Activated CD8-positive, alpha-beta memory T cell treated with anti-CD3 and anti-CD28 coated beads, Interleukin-2, amount 10 ng/mL, durations not matched to agents 7 days and 5 days (primary cell): ENCODE measurements around the gene CCDC80. TPM values are rescaled to one million over a fixed set of nuclear protein-coding genes. Genes with fewer than 3 reads are reported as not detected.
A peak's percentile ranks its signal among the peaks of the same experiment; 100 is the strongest.
"Not testable (repeated sequence)": the region's sequence is repeated elsewhere in the genome, so short reads cannot be mapped to it uniquely, and the experiment has no call there.

Source experiments
- ATAC-seq: fragments of 150-1000 bp; cut with Tn5 transposase; one replicate; pipeline ENCODE4 v1.10.0; 2021; ENCODE audit warnings: moderate library complexity
- CTCF ChIA-PET: fragments of 350-600 bp; sonication (Branson Sonifier 250); formaldehyde crosslinking; loops from one replicate; lab custom pipeline; 2021; ENCODE audit warnings: antibody characterized with exemption; lab: Charles Lee
- DNase-seq: peaks from one replicate; pipeline ENCODE4 v3.0.0-alpha.2; 2020
- H3K27ac Mint-ChIP-seq: one replicate; pipeline ENCODE4 v1.8.0; 2021; ENCODE audit warnings: mild to moderate bottlenecking, mixed read lengths
- H3K27me3 Mint-ChIP-seq: one replicate; pipeline ENCODE4 v1.8.0; 2021; ENCODE audit warnings: mixed read lengths
- H3K36me3 Mint-ChIP-seq: one replicate; pipeline ENCODE4 v1.8.0; 2021; ENCODE audit warnings: mild to moderate bottlenecking, mixed read lengths
- H3K4me1 Mint-ChIP-seq: one replicate; pipeline ENCODE4 v1.8.0; 2021; ENCODE audit warnings: mixed read lengths
- H3K4me3 Mint-ChIP-seq: one replicate; pipeline ENCODE4 v1.8.0; 2021; ENCODE audit warnings: mild to moderate bottlenecking, moderate library complexity, mixed read lengths
- H3K9me3 Mint-ChIP-seq: one replicate; pipeline ENCODE4 v1.8.0; 2022; ENCODE audit warnings: low read depth, mixed read lengths
- total RNA-seq, 2 experiments: library from RNA; stranded (reverse); gene quantifications; one replicate each; pipeline ENCODE4 v1.2.3, GENCODE V29; 2021

The CCDC80 gene
- total RNA-seq, 2 experiments from 2014 or later = 0.35 to 1.5 TPM

- Mint-ChIP-seq H3K27ac (no peak overlapping the region), H3K36me3 (peaks cover 26% of the 10 kb centered on the region), H3K27me3 (no peaks in the 10 kb centered on the region), H3K4me3 (no peak overlapping the region), H3K9me3 (no peaks in the 10 kb centered on the region), H3K4me1 (peaks cover 6% of the 10 kb centered on the region)
- ATAC-seq (no peak), DNase-seq (no peak)
- CTCF ChIA-PET = interaction anchor here (1.0 to 1.8 kb wide), 3 partner anchors 11 to 24 kb away, joined by 3 to 6 read pairs (median 3); no protein-coding TSS in a partner anchor
These were observed 47.7 kb downstream of the CCDC80 start for GRCh38 chr3:112593258-112593657.

- H3K9me3 Mint-ChIP-seq = no peaks in the 10 kb centered on the region
- no peak for ATAC-seq
- H3K27me3 Mint-ChIP-seq = no peaks in the 10 kb centered on the region
- no peak overlapping the region for H3K4me3 Mint-ChIP-seq
- peaks cover 14% of the 10 kb centered on the region for H3K4me1 Mint-ChIP-seq
- CTCF ChIA-PET = interaction anchor here (1.1 to 1.2 kb wide), 2 partner anchors 8 to 120 kb away, joined by 3 read pairs; no protein-coding TSS in a partner anchor
- no peak for DNase-seq
- no peak overlapping the region for H3K27ac Mint-ChIP-seq
- peaks cover 41% of the 10 kb centered on the region for H3K36me3 Mint-ChIP-seq
These were observed 53.6 kb downstream of the CCDC80 start for GRCh38 chr3:112587336-112587735.

- H3K36me3 Mint-ChIP-seq = peaks cover 40% of the 10 kb centered on the region
- CTCF ChIA-PET = no interaction called here
- H3K9me3 Mint-ChIP-seq = no peaks in the 10 kb centered on the region
- no peak overlapping the region for H3K4me3 Mint-ChIP-seq
- no peak overlapping the region for H3K27ac Mint-ChIP-seq
- no peak for ATAC-seq
- H3K4me1 Mint-ChIP-seq = peaks cover 16% of the 10 kb centered on the region
- no peak for DNase-seq
- H3K27me3 Mint-ChIP-seq = no peaks in the 10 kb centered on the region
These were observed 55.2 kb downstream of the CCDC80 start for GRCh38 chr3:112585782-112586181.

GRCh38 chr3:112583105-112583504, 57.8 kb downstream of the CCDC80 start:
- CTCF ChIA-PET = interaction anchor here (0.8 to 2.7 kb wide), 14 partner anchors 10 to 705 kb away, joined by 3 to 32 read pairs (median 8); partner anchors contain the start of genes ATG3 and SLC35A5
- Mint-ChIP-seq H3K9me3 (no peaks in the 10 kb centered on the region), H3K36me3 (peaks cover 27% of the 10 kb centered on the region), H3K27me3 (no peaks in the 10 kb centered on the region), H3K4me3 (no peak overlapping the region), H3K27ac (no peak overlapping the region), H3K4me1 (peaks cover 17% of the 10 kb centered on the region)
- DNase-seq (no peak), ATAC-seq (no peak)

- H3K36me3 Mint-ChIP-seq = peaks cover 22% of the 10 kb centered on the region
- ATAC-seq (peak; percentile 78), DNase-seq (peak; percentile 64)
- H3K27me3 Mint-ChIP-seq = no peaks in the 10 kb centered on the region
- CTCF ChIA-PET = interaction anchor here (0.8 to 2.7 kb wide), 23 partner anchors 9 to 706 kb away, joined by 3 to 32 read pairs (median 6); partner anchors contain the start of genes ATG3, CD200R1, GTPBP8 and SLC35A5
- no peak overlapping the region for H3K4me3 Mint-ChIP-seq
- peaks cover 13% of the 10 kb centered on the region for H3K4me1 Mint-ChIP-seq
- H3K9me3 Mint-ChIP-seq = no peaks in the 10 kb centered on the region
- peak overlapping the region; percentile 22 for H3K27ac Mint-ChIP-seq
These were observed 58.6 kb downstream of the CCDC80 start for GRCh38 chr3:112582244-112582874.

GRCh38 chr3:112579697-112580096, 61.2 kb downstream of the CCDC80 start:
- DNase-seq = no peak
- Mint-ChIP-seq H3K27ac (no peak overlapping the region), H3K4me3 (no peak overlapping the region), H3K36me3 (peaks cover 16% of the 10 kb centered on the region), H3K9me3 (no peaks in the 10 kb centered on the region), H3K27me3 (no peaks in the 10 kb centered on the region), H3K4me1 (peaks cover 12% of the 10 kb centered on the region)
- CTCF ChIA-PET = interaction anchor here (0.6 to 1.1 kb wide), 2 partner anchors 13 to 17 kb away, joined by 3 to 4 read pairs; partner anchors contain the start of gene SLC35A5
- ATAC-seq = no peak

GRCh38 chr3:112579232-112579631, 61.7 kb downstream of the CCDC80 start:
- H3K27me3 Mint-ChIP-seq = no peaks in the 10 kb centered on the region
- CTCF ChIA-PET = interaction anchor here (0.6 to 1.1 kb wide), 2 partner anchors 14 to 17 kb away, joined by 3 to 4 read pairs; partner anchors contain the start of gene SLC35A5
- no peaks in the 10 kb centered on the region for H3K9me3 Mint-ChIP-seq
- no peak overlapping the region for H3K27ac Mint-ChIP-seq
- H3K4me3 Mint-ChIP-seq = no peak overlapping the region
- peaks cover 12% of the 10 kb centered on the region for H3K36me3 Mint-ChIP-seq
- ATAC-seq = no peak
- DNase-seq = no peak
- peaks cover 12% of the 10 kb centered on the region for H3K4me1 Mint-ChIP-seq

GRCh38 chr3:112572701-112573100, 68.2 kb downstream of the CCDC80 start:
- H3K4me1 Mint-ChIP-seq = peaks cover 7% of the 10 kb centered on the region
- DNase-seq (no peak), ATAC-seq (no peak)
- CTCF ChIA-PET = interaction anchor here (2.5 kb wide), 1 partner anchor 10 kb away, joined by 10 read pairs; no protein-coding TSS in a partner anchor
- peaks cover 34% of the 10 kb centered on the region for H3K36me3 Mint-ChIP-seq
- no peak overlapping the region for H3K4me3 Mint-ChIP-seq
- H3K9me3 Mint-ChIP-seq = no peaks in the 10 kb centered on the region
- H3K27me3 Mint-ChIP-seq = no peaks in the 10 kb centered on the region
- H3K27ac Mint-ChIP-seq = no peak overlapping the region

- H3K4me1 Mint-ChIP-seq = peaks cover 7% of the 10 kb centered on the region
- ATAC-seq (peak; percentile 45), DNase-seq (no peak)
- H3K9me3 Mint-ChIP-seq = no peaks in the 10 kb centered on the region
- peaks cover 40% of the 10 kb centered on the region for H3K36me3 Mint-ChIP-seq
- CTCF ChIA-PET = interaction anchor here (1.2 to 2.4 kb wide), 2 partner anchors 13 to 24 kb away, joined by 3 to 12 read pairs; no protein-coding TSS in a partner anchor
- H3K27ac Mint-ChIP-seq = no peak overlapping the region
- H3K4me3 Mint-ChIP-seq = no peak overlapping the region
- no peaks in the 10 kb centered on the region for H3K27me3 Mint-ChIP-seq
These were observed 71.7 kb downstream of the CCDC80 start for GRCh38 chr3:112569265-112569664.

GRCh38 chr3:112568642-112569041, 72.3 kb downstream of the CCDC80 start:
- H3K9me3 Mint-ChIP-seq = no peaks in the 10 kb centered on the region
- ATAC-seq (no peak), DNase-seq (no peak)
- CTCF ChIA-PET = interaction anchor here (0.7 to 2.4 kb wide), 3 partner anchors 13 to 411 kb away, joined by 3 to 12 read pairs (median 3); no protein-coding TSS in a partner anchor
- H3K27ac Mint-ChIP-seq = no peak overlapping the region
- peaks cover 40% of the 10 kb centered on the region for H3K36me3 Mint-ChIP-seq
- no peak overlapping the region for H3K4me3 Mint-ChIP-seq
- no peaks in the 10 kb centered on the region for H3K27me3 Mint-ChIP-seq
- H3K4me1 Mint-ChIP-seq = peaks cover 10% of the 10 kb centered on the region

GRCh38 chr3:112564940-112565305, 76.0 kb downstream of the CCDC80 start:
- peaks cover 19% of the 10 kb centered on the region for H3K4me1 Mint-ChIP-seq

GRCh38 chr3:112564247-112564939, 76.5 kb downstream of the CCDC80 start:
- CTCF ChIA-PET, ATAC-seq, H3K9me3 Mint-ChIP-seq, DNase-seq, H3K27ac Mint-ChIP-seq, H3K27me3 Mint-ChIP-seq, H3K4me3 Mint-ChIP-seq: not testable (repeated sequence)
- peaks cover 24% of the 10 kb centered on the region for H3K4me1 Mint-ChIP-seq
- H3K36me3 Mint-ChIP-seq = peaks cover 28% of the 10 kb centered on the region

More at GRCh38 chr3:112564940-112565305, 76.0 kb downstream of the CCDC80 start:
- DNase-seq (no peak), ATAC-seq (no peak)
- CTCF ChIA-PET = interaction anchor here (2.4 kb wide), 1 partner anchor 18 kb away, joined by 6 read pairs; no protein-coding TSS in a partner anchor
- Mint-ChIP-seq H3K9me3 (no peaks in the 10 kb centered on the region), H3K27me3 (no peaks in the 10 kb centered on the region), H3K36me3 (peaks cover 25% of the 10 kb centered on the region), H3K4me3 (no peak overlapping the region), H3K27ac (no peak overlapping the region)
